ENCODE data around the gene TXNDC2.
"Not testable (repeated sequence)": the region's sequence is repeated elsewhere in the genome, so short reads cannot be mapped to it uniquely, and the experiment has no call there.

TXNDC2 gene

GRCh38 chr18:9878783-9879242, 7.0 kb upstream of the TXNDC2 start:
- no peak for TF ChIP-seq CTCF (IDR thresholded peaks at IDR 0.05; ENCODE audit: control insufficient read depth, insufficient read depth, low read depth, low read length, missing control alignments)
- H3K4me3 ChIP-seq (ENCODE audit: control insufficient read depth, low read depth, low read length): no peak overlapping the region

GRCh38 chr18:9884090-9884489, 1.7 kb upstream of the TXNDC2 start:
- H3K4me3 ChIP-seq (ENCODE audit: control insufficient read depth, low read depth, low read length): no peak overlapping the region
- no peak for TF ChIP-seq CTCF (IDR thresholded peaks at IDR 0.05; ENCODE audit: control insufficient read depth, insufficient read depth, low read depth, low read length, missing control alignments)
- no peak for DNase-seq (ENCODE audit: low read depth)

More at GRCh38 chr18:9878783-9879242, 7.0 kb upstream of the TXNDC2 start:
- DNase-seq (ENCODE audit: low read depth): no peak

- no peak overlapping the region for H3K4me3 ChIP-seq (ENCODE audit: control insufficient read depth, low read depth, low read length)
- no peak for DNase-seq (ENCODE audit: low read depth)
- no peak for TF ChIP-seq CTCF (IDR thresholded peaks at IDR 0.05; ENCODE audit: control insufficient read depth, insufficient read depth, low read depth, low read length, missing control alignments)
Observed at GRCh38 chr18:9884532-9885140, 1.1 kb upstream of the TXNDC2 start.

- H3K4me3 ChIP-seq (ENCODE audit: control insufficient read depth, low read depth, low read length): no peak overlapping the region
- DNase-seq (ENCODE audit: low read depth): no peak
- no peak for TF ChIP-seq CTCF (IDR thresholded peaks at IDR 0.05; ENCODE audit: control insufficient read depth, insufficient read depth, low read depth, low read length, missing control alignments)
Observed at GRCh38 chr18:9886005-9886348, 204 bp downstream of the TXNDC2 start.

GRCh38 chr18:9887992-9888391, 2.2 kb downstream of the TXNDC2 start:
- DNase-seq (ENCODE audit: low read depth): no peak
- no peak for TF ChIP-seq CTCF (IDR thresholded peaks at IDR 0.05; ENCODE audit: control insufficient read depth, insufficient read depth, low read depth, low read length, missing control alignments)
- no peak overlapping the region for H3K4me3 ChIP-seq (ENCODE audit: control insufficient read depth, low read depth, low read length)

GRCh38 chr18:9890196-9890595, 4.4 kb downstream of the TXNDC2 start:
- H3K4me3 ChIP-seq (ENCODE audit: control insufficient read depth, low read depth, low read length): no peak overlapping the region
- DNase-seq (ENCODE audit: low read depth): no peak
- TF ChIP-seq CTCF (IDR thresholded peaks at IDR 0.05; ENCODE audit: control insufficient read depth, insufficient read depth, low read depth, low read length, missing control alignments): no peak

GRCh38 chr18:9890957-9891356, 5.2 kb downstream of the TXNDC2 start:
- no peak overlapping the region for H3K4me3 ChIP-seq (ENCODE audit: control insufficient read depth, low read depth, low read length)
- TF ChIP-seq CTCF (IDR thresholded peaks at IDR 0.05; ENCODE audit: control insufficient read depth, insufficient read depth, low read depth, low read length, missing control alignments): no peak
- DNase-seq (ENCODE audit: low read depth): no peak

GRCh38 chr18:9891515-9891914, 5.7 kb downstream of the TXNDC2 start:
- not testable (repeated sequence) for DNase-seq (ENCODE audit: low read depth); H3K4me3 ChIP-seq (ENCODE audit: control insufficient read depth, low read depth, low read length)

Data from AG09309 (cell line).